HG02884 (cell line): Measurements from ENCODE around the gene STK11.

ENCODE experiments used
- ATAC-seq: cut with Tn5 transposase; IDR thresholded peaks from one replicate; pipeline ENCODE4 v1.9.1; 2021; ENCODE audit warnings: mild to moderate bottlenecking, moderate library complexity; ENCODE audit not compliant: unreplicated experiment

STK11 gene

GRCh38 chr19:1205114-1206099, at the start of gene STK11:
Gene STK11 (plus strand): TSS chr19:1205778. CDS start chr19:1206914, 1,136 bp downstream.
- peak; percentile 83 for ATAC-seq

- ATAC-seq, result no peak
These were observed 49.2 kb upstream of the STK11 start for GRCh38 chr19:1156305-1156801.

GRCh38 chr19:1156830-1157615, 48.6 kb upstream of the STK11 start:
- ATAC-seq, result no peak

- ATAC-seq, result no peak
These were observed 47.4 kb upstream of the STK11 start for GRCh38 chr19:1157931-1158884.

GRCh38 chr19:1158885-1159448, 46.6 kb upstream of the STK11 start:
- no peak for ATAC-seq

GRCh38 chr19:1159864-1160595, 45.5 kb upstream of the STK11 start:
- ATAC-seq, result no peak

GRCh38 chr19:1161716-1162115, 43.9 kb upstream of the STK11 start:
- ATAC-seq, result no peak

- ATAC-seq, result no peak
These were observed 42.9 kb upstream of the STK11 start for GRCh38 chr19:1162404-1163282.

GRCh38 chr19:1163283-1163933, 42.2 kb upstream of the STK11 start:
- no peak for ATAC-seq

- ATAC-seq, result no peak
These were observed 41.5 kb upstream of the STK11 start for GRCh38 chr19:1163934-1164683.

- no peak for ATAC-seq
These were observed 40.7 kb upstream of the STK11 start for GRCh38 chr19:1164684-1165531.

- no peak for ATAC-seq
These were observed 38.6 kb upstream of the STK11 start for GRCh38 chr19:1166872-1167573.

GRCh38 chr19:1167687-1168571, 37.6 kb upstream of the STK11 start:
- no peak for ATAC-seq

- ATAC-seq, result no peak
These were observed 36.8 kb upstream of the STK11 start for GRCh38 chr19:1168572-1169410.
